ENCODE measurements around the gene KIN. TPM values are rescaled to one million over a fixed set of nuclear protein-coding genes. Genes with fewer than 3 reads are reported as not detected.
"Not testable (repeated sequence)": the region's sequence is repeated elsewhere in the genome, so short reads cannot be mapped to it uniquely, and the experiment has no call there.

Gene KIN
- total RNA-seq, 1 donor: 9.5 TPM

DNA sequence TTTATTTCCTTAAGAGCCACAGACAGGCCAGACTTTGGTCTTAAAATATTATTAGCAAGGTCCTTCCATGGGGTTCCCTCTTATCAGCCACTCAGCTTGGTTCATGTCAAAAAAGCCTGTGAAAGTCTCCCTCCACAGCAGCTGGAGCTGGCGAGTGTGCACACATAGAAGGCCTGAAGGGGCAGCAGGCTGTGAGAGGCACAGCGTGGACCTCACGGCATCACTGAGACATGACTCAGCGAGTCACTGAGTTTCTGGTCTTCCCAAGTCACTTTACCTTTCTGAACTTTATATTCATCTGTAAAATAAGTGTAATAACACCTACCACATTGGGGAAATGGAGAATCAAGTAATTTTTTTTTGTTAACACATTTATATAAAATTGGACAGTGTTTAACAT lies 39.2 kb upstream of the KIN start:
- H3K4me3 ChIP-seq (ENCODE audit: low read depth, low read length): no peak overlapping the region
- TF ChIP-seq, protein P1, sequence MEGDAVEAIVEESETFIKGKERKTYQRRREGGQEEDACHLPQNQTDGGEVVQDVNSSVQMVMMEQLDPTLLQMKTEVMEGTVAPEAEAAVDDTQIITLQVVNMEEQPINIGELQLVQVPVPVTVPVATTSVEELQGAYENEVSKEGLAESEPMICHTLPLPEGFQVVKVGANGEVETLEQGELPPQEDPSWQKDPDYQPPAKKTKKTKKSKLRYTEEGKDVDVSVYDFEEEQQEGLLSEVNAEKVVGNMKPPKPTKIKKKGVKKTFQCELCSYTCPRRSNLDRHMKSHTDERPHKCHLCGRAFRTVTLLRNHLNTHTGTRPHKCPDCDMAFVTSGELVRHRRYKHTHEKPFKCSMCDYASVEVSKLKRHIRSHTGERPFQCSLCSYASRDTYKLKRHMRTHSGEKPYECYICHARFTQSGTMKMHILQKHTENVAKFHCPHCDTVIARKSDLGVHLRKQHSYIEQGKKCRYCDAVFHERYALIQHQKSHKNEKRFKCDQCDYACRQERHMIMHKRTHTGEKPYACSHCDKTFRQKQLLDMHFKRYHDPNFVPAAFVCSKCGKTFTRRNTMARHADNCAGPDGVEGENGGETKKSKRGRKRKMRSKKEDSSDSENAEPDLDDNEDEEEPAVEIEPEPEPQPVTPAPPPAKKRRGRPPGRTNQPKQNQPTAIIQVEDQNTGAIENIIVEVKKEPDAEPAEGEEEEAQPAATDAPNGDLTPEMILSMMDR (IDR thresholded peaks at IDR 0.05; ENCODE audit: insufficient read depth, low read depth, low read length): peak; percentile 35
- peak; percentile 34 for DNase-seq (ENCODE audit: low read depth)

DNA sequence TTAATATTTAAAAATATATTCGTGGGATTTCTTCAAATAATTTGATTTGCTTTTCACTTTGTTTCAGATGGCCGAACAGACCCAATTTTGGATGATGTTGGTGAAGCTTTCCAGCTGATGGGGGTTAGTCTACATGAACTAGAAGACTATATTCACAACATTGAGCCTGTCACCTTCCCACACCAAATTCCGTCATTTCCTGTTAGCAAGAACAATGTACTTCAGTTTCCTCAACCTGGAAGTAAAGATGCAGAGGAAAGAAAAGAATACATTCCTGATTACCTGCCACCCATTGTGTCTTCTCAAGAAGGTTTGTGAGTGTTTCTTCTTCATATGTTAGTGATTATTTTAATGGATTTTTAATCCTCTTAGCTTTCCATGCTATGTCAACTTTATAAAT lies 36.5 kb upstream of the KIN start:
- no peak for DNase-seq (ENCODE audit: low read depth)
- H3K4me3 ChIP-seq (ENCODE audit: low read depth, low read length): no peak overlapping the region
- TF ChIP-seq, protein P1 (IDR thresholded peaks at IDR 0.05; ENCODE audit: insufficient read depth, low read depth, low read length): no peak

DNA sequence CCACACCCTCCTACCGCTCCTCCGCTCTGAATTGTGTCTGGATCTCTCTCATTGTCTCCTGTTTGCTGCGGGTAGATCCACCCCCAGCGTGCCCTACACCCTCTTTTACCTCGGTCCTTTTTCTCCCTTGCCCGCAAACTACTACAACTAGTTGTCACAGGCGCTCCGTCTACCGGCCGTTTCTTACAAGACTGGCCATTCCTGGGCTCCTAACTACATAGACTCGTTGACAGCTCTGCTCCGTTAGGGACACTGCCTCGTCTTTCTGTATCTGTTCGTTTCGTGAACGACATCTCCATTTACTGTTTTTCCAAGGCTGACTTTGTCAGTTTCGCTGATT lies 31.3 kb upstream of the KIN start:
- peak overlapping the region; percentile 91 for H3K4me3 ChIP-seq (ENCODE audit: low read depth, low read length)
- TF ChIP-seq, protein P1 (IDR thresholded peaks at IDR 0.05; ENCODE audit: insufficient read depth, low read depth, low read length): peak; percentile 44
- DNase-seq (ENCODE audit: low read depth): peak; percentile 47

DNA sequence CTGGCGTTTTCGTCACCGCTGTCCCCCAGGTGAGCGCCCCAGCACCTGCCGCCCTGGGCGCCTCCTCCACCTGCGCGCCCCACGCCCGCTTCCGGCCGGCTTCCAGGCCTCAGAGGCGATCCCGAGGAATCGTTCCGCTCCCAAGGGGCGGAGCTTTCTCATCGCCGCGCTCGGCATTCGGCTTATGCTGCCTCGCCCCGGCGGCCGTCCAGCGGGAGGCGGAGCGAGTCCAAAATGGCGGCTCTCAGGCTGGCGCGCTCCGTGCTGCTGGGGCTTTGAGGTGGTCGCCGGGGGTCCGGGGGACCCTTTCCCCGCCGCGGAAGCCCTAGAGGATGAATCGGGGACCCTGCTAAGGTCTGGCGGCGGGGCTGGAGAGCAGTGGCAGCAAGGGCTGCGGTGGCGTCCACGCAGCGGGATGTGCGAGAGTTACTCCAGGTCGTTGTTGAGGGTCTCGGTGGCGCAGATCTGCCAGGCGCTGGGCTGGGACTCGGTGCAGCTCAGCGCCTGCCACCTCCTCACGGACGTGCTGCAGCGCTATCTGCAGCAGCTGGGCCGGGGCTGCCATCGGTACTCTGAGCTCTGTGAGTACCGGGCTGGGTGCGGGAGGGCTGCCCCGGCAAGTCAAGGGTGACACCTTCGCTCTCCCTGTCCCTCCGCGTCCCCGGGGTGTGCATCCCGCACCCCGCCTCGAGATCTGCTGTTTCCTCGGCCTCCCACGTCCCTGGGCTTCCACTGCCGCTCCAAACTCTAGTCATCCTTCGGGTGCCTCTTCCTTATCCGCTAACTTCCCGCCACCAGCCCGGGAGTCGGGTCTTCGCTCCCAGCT lies 30.7 kb upstream of the KIN start, which contains the start of gene TAF3:
Gene TAF3, plus strand, starts transcription at position 211 of the 826 bp plus-strand sequence. Its CDS starts 205 bp downstream, at position 416.
- DNase-seq (ENCODE audit: low read depth): peak; percentile 84
- TF ChIP-seq, protein P1 (IDR thresholded peaks at IDR 0.05; ENCODE audit: insufficient read depth, low read depth, low read length): no peak

DNA sequence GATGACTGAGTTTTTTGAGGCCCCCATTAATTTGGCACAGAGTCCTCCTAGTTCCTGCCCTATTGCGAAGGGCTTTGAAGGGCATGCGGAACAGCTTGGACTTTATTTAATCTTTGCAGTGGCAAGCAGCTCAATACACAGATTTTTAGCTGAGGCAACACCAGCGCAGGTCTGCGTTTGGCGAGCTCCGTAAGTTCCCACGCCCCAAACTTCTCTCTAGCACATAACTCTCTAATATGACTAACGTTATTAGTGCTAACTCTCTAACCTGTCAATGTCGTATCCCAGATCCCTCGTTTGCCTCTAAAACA lies 30.1 kb upstream of the KIN start:
- no peak for DNase-seq (ENCODE audit: low read depth)
- peak overlapping the region; percentile 91 for H3K4me3 ChIP-seq (ENCODE audit: low read depth, low read length)
- TF ChIP-seq, protein P1 (IDR thresholded peaks at IDR 0.05; ENCODE audit: insufficient read depth, low read depth, low read length): no peak

More for the DNA sequence above, 30.7 kb upstream of the KIN start, which contains the start of gene TAF3:
- peak within 1 kb of the TSS; percentile 91 for H3K4me3 ChIP-seq (ENCODE audit: low read depth, low read length)

DNA sequence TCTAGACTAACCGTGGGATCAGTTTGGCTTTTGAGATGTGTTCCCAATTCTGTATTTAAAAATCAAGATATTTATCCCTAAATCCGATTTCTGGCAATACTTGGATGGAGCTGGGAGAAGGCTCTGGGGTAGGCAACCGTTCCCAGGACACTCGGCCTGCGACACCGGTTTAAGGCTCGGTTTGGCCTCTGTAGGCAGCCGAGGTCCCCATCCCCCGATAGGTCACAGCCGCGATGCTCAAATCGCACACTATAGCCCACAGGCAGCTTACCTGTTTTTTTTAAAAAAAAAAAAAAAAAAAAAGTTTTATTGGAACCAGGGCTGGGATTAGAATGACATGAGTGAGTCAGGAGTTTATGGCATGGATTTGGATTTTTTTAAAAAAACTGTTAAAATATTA lies 29.8 kb upstream of the KIN start:
- TF ChIP-seq, protein P1 (IDR thresholded peaks at IDR 0.05; ENCODE audit: insufficient read depth, low read depth, low read length): no peak

DNA sequence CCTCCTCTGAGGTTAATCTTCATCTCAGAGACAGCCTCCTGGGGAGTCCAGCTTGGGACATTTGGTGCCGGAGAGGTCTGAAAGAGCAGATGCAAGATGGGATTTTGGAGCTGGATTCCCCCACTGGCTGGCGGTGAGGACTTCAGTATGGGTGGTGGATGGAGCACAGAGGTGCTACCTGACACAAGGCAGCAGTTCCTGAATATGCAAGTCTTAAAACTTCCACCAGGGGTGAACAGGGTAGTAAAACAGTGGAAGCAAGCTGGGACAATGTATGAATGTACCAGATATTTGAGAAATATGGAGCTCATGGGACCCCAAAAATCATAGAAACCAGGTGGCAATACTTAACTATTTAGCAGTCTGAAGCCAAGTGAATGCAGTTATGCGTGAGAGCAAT lies 25.7 kb upstream of the KIN start:
- no peak overlapping the region for H3K4me3 ChIP-seq (ENCODE audit: low read depth, low read length)
- no peak for DNase-seq (ENCODE audit: low read depth)
- TF ChIP-seq, protein P1 (IDR thresholded peaks at IDR 0.05; ENCODE audit: insufficient read depth, low read depth, low read length): no peak

More for the DNA sequence above, 29.8 kb upstream of the KIN start:
- H3K4me3 ChIP-seq (ENCODE audit: low read depth, low read length): peak overlapping the region; percentile 91
- no peak for DNase-seq (ENCODE audit: low read depth)

DNA sequence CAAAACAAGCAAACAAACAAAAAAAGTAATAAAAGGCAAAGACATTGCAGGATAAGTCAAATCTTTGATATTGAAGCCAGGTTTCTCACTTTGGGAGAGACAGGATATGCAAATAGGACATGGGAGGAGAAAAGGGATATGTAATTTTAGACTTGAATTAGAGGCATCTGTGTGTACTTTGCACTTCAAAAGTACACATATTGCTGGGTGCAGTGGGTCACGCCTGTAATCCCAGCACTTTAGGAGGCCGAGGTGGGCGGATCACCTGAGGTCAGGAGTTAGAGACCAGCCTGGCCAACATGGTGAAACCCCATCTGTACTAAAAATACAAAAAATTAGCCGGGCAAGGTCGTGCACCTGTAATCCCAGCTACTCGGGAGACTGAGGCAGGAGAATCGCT lies 23.9 kb upstream of the KIN start:
- DNase-seq (ENCODE audit: low read depth); H3K4me3 ChIP-seq (ENCODE audit: low read depth, low read length): not testable (repeated sequence)
